HL-60/S4 (cell line): ENCODE data around the gene KRTAP4-1.
"Not testable (repeated sequence)": the region's sequence is repeated elsewhere in the genome, so short reads cannot be mapped to it uniquely, and the experiment has no call there.

ENCODE experiments used
- in situ Hi-C: fragments of 300-500 bp; cut with MboI; formaldehyde crosslinking; loops from 2 replicates; pipeline ENCODE4 v1.14.3; 2022; ENCODE audit warnings: low sequenced_read_pairs

The KRTAP4-1 gene

DNA sequence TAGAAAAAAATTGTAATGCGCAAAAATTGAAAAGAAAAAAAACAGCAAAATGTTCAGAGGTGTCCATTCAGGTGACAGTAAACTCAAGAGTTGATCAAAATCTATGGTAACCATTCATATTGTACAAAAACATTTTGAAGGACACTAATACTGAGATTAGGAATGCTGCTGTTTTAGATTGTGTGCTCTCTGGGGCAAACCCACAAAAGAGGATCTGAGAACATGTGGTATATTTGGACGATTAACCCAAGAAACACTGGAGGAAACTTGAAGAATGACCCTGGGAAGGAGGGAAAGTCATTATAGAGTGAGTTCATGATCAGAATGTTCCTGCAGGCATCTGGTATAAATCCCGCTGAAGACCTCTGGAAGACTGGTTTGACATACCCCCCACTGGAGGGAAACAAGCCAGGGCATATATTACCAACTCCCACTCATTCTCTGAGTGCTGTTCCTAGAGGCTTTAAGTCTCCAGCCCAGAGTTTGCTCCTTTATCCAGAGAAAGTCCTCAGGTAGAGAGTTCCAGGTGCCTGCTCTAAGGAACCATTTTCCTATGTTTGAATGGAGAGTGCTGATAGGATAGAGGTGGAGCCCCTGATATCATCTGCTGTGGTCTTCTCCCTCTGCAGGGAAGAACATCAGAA, 7.8 kb downstream of the KRTAP4-1 start:
- in situ Hi-C loops: no loop called here

DNA sequence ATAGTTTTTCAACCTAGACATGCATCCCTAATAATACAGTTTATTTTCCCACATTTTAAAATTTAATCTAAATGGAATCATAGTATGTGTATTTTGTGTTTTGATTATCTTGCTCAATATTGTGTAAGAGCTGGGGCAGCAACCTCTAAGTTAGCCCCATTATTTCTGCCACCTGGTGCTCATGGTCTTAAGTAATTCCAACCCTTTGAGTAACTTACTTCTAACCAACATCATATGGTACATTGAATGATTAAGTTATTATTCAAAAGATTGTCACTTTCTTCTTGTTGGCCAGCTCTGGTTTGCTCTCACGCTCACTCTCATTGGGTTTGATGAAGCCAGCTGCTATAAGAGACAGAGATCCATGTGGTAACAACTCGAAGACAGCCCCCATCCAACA, 12.8 kb downstream of the KRTAP4-1 start:
- in situ Hi-C loops: no loop called here

DNA sequence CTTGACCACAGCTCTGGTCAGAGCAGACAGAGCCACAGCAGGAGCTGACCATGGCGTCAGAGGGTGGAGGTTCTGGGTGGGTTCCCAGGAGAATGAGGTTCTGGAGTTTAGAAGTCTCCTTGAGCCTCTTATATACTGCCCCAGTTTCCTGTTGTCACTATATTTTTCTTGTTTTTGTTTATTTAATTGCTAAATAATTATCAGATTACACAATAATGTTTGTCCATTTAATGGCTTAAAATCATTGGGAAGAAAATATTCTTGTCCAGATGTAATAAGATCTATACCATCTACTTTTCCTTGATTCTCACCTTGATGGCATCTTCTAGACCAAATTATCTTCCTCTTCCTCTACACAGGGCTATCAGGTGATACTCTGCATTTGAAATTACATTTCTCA, 16.6 kb downstream of the KRTAP4-1 start, which contains the start of gene KRTAP4-3:
TSS of gene KRTAP4-3 (minus strand) at position 101 of the 400 bp plus-strand sequence. CDS start at position 52, 49 bp downstream.
- in situ Hi-C loops: no loop called here

DNA sequence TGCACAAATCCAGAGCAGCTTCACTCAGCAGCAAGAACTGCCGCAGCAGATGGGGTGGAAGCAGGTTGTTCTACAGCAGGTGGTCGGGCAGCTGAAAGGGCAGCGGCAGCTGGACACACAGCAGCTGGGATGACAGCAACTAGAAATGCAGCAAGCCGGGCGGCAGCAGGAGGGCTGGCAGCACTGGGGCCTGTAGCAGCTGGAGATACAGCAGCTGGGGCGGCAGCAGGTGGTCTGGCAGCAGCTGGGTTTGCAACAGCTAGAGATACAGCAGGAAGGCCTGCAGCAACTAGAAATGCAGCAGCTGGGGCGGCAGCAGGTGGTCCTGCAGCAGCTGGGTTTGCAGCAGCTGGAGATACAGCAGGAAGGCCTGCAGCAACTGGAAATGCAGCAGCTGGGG, 17.1 kb downstream of the KRTAP4-1 start:
- in situ Hi-C loops: no loop called here

DNA sequence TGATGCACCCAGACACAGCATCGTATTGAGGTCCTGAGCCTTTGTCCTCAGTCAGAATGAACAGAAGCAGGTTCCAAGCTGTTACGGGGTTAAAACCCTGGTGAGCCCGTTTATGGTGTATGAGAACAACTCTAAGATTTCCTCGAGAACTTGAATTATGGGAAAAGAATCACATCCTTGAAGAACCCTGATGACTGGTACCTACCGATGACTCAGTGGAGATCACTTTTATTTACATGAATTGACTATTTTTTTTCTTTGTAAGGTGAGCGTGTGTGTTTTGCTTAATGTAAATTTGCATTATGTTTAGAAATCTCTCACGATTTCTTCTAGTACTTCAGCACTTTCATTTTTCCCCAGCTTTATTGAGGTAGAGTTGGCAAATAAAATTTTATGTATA, 20.9 kb downstream of the KRTAP4-1 start:
- in situ Hi-C loops: no loop called here

DNA sequence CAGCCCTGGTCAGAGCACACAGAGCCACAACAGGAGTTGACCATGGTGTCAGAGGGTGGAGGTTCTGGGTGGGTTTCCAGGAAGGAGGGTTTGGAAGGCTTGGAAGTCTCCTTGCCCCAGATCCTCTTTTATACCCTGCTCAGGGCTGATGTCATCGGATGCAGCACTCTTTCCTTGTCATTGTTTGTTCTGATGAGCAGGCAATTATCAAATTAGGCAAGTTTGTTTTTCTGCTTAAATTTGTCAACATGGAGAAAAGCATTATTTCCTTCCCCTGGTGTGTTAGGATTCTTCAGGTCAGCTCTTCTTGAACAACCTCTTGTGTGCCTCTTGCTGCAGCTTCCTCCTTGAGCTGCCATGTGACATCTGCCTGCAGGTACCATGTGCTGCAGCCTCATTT, 24.1 kb downstream of the KRTAP4-1 start, which contains the start of gene KRTAP4-4:
TSS of gene KRTAP4-4 (minus strand) at position 101 of the 400 bp plus-strand sequence. CDS start at position 44, 57 bp downstream.
- in situ Hi-C loops: no loop called here

DNA sequence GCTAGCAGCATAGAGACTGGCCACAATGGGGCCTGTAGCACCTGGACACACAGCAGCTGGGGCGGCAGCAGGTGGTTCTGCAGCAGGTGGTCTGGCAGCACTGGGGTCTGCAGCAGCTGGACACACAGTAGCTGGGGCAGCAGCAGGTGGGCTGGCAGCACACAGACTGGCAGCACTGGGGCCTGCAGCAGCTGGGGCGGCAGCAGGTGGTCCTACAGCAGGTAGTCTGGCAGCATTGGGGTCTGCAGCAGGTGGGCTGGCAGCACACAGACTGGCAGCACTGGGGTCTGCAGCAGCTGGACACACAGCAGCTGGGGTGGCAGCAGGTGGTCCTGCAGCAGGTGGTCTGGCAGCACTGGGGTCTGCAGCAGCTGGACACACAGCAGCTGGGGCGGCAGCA, 24.5 kb downstream of the KRTAP4-1 start:
- in situ Hi-C loops: not testable (repeated sequence)

DNA sequence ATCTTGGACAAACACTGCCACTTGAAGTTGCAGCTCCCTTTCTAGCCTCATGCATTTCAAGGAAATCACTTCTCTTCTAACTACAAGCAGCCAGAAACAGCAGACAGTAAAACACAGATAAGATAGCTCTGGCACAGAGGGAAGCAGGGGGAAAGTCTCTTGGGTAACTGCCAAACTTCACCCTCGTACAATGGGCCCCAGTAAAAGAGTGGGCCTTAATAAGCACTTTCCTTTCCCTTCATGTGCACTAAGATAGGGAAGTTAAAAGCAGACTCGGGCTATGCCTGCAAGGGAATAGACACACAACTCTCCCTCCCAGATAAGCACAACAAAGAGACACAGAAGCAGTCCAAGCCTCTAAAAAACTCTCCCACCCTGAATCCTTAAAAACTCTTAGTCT, 30.9 kb downstream of the KRTAP4-1 start:
- in situ Hi-C loops: no loop called here

DNA sequence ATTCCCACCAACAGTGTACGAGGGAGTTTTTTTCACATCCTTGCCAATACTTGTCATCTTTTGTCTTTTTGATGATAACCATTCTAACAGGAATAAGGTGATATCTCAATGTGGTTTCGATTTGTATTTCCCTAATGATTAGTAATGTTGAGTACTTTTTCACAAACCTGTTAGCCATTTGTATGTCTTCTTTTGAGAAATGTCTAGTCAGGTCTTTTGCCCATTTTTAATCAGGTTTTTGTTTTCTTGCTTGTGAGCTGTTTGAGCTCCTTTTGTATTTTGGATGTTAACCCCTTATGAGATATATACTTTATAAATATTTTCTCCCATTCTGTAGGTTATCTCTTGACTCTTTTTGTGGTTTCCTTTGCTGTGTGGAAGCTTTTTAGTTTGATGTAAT, 33.2 kb downstream of the KRTAP4-1 start:
- in situ Hi-C loops: no loop called here

DNA sequence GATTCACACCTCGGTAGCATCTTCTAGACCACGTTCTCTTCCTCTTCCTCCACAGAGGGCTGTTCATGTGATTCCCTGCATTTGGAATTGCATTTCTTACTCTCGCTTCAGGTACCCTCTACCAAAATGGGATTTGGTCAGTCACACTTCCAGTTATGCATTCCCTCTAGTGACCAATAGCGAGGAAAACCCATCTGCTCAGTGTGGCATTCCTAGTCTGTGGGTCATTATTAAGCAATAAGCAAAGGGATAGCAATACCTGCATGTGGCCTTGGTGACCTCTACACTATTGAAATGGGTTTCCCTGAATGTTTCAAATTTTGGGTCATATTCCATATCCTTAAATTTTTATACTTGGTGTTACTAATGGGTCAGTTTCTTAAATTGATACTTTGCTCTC, 34.7 kb downstream of the KRTAP4-1 start:
- in situ Hi-C loops: no loop called here

DNA sequence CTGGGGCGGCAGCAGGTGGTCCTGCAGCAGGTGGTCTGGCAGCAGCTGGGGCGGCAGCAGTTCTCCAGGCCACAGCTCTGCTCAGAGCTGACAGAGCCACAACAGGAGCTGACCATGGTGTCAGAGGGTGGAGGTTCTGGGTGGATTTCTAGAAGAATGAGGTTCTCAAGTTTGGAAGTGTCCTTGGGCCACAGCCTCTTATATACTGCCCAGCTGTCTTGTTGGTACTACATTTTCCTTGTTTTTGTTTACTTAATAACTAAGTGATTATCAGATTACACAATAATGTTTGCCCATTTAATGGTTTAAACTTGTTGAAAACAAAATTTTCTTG, 35.1 kb downstream of the KRTAP4-1 start, which contains the start of gene KRTAP4-5:
TSS of gene KRTAP4-5 (minus strand) at position 174 of the 334 bp plus-strand sequence. CDS start at position 116, 58 bp downstream.
- in situ Hi-C loops: no loop called here

DNA sequence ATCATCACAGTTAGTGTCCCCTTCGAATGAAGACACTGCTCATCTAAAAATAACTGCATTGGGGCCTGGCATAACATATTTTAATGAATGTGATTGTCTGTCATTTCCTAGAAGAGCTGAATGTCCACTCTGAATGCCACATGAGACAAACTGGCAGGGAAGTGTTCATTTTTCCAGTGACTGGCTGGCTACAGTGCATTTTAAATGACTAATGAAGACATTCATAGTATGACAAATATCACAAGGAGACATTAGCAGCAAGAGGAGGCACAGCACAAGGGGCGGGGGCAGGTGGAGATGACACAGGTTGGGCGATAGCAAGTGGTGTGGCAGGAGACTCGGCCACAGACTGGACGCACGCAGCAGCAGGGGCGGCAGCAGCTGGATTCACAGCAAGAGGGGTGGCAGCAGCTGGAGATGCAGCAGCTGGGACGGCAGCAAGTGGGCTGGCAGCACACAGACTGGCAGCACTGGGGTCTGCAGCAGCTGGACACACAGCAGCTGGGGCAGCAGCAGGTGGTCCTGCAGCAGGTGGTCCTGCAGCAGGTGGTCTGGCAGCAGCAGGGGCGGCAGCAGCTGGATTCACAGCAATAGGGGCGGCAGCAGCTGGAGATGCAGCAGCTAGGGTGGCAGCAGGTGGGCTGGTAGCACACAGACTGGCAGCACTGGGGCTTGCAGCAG, 35.6 kb downstream of the KRTAP4-1 start:
- in situ Hi-C loops: not testable (repeated sequence)

DNA sequence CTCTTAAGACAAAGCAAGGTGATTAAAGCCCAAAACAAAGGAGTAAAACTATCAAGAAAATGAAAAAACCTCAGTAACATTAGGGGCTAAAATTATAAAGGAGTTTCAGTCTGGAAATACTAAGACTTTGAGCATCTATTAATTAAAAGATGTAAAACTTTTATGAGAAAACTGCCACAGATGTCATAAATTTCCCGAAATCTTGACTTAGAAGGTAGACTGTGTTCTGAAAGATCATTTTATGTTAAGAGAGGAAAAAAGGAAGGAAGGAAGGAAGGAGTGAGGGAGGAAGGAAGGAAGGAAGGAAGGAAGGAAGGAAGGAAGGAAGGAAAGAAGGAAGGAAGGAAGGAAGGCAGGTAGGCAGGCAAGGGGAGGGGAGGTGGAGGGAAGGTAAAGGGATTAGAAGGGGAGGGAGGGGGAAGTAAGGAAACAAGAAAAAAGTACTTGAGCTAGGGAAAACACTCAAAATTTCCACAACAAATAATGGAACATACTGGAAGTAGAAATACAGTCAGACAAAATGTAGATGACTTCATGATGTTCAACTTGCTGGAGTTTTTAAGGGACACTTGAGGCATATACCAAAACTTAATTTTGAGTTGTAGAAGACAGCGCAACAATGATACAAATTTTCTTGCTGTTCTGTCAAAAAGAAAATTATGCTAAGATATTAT, 37.0 kb downstream of the KRTAP4-1 start:
- in situ Hi-C loops: no loop called here

DNA sequence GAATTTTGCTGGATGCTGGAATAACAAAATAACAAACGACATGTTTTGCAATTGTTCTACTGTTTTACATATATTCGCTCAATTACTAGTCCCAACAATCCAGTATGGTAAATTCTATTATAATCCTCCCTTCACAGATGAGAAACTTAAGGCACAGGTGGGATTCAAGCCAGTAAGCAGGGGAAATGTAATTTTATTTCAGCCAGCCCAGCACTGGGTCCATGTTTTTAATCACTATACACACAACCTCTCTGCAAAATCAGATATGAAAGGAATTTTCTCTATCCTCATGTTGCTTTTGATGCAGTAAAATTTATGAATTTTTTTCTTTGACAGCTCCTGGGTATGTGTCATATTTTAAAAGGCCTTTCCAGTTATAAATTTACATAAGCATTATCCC, 39.5 kb downstream of the KRTAP4-1 start:
- in situ Hi-C loops: no loop called here

DNA sequence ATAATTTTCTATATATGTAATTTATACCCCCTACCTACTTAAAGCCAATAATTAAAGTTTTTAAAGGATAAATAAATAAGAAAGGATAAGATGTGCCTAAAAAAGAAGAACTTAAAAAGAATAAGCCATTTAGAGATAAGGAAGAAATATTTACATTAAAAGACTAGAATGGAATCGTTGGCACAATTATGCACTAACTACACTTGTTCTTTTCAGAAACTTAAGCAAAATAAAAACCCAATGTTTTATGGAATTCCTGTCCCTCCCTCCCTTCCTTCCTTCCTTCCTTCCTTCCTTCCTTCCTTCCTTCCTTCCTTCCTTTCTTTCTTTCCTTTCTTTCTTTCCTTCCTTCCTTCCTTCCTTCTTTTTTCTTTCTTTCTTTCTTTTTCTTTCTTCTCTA, 39.9 kb downstream of the KRTAP4-1 start:
- in situ Hi-C loops: no loop called here

DNA sequence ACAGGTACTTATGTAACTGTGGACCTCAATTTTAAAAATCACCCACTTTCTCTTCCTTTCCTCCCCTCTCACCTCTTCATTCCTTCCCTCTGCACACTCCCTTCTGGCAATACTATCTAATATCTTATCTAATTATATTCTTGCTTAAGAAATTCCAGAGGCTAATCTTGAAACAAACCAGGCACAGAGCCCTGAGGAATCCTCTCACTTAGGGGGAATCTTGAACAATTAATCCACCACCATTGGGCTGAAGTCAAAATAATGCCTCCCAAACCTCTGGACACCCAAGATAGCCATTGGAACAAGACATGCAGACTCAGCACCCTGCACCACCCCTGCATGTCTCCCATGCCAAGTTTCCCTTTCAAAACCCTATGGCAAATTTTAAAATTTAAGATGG, 43.4 kb downstream of the KRTAP4-1 start:
- in situ Hi-C loops: no loop called here

DNA sequence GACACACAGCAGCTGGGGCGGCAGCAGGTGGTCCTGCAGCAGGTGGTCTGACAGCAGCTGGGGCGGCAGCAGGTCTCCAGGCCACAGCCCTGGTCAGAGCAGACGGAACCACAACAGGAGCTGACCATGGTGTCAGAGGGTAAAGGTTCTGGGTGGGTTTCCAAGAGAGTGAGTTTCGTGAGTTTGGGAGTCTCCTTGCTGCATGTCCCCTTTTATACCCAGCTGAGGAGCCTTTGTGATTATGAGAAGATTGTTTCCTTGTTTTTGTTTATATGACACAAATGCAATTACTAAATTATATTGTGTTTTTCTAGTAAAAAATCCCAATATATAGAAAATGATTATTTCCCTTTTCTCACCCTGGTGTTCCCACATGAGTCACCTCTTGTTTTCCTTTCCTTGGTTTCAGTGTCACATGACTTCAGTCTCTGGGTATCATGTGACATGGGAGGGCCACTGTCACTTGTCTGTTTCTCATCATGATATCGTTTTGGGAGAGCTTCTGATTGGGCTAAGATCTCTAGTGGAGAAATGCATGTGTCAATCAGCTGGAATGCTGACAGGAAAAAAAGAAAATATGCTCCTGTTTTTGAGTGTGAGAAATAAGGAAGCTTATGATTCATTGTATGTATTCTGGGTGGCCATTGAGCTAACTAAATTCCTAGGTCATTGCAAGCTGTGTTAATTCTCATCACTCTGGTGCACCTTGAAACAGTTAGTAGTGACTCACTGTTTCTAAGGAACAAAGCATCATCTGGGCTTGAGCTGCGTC, 44.2 kb downstream of the KRTAP4-1 start, which contains the start of gene KRTAP4-6:
TSS of gene KRTAP4-6 (minus strand) at position 185 of the 772 bp plus-strand sequence. CDS start at position 128, 57 bp downstream.
- in situ Hi-C loops: no loop called here

DNA sequence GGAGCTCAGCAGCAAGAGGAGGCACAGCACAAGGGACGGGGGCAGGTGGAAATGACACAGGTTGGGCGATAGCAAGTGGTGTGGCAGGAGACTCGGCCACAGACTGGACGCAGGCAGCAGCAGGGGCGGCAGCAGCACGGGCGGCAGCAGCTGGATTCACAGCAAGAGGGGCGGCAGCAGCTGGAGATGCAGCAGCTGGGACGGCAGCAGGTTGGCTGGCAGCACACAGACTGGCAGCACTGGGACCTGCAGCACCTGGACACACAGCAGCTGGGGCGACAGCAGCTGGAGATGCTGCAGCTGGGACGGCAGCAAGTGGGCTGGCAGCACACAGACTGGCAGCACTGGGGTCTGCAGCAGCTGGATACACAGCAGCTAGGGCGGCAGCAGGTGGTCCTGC, 44.8 kb downstream of the KRTAP4-1 start:
- in situ Hi-C loops: not testable (repeated sequence)
